C4-2B (cell line): ENCODE data around the gene PTPRN2.
"Not testable (repeated sequence)": the region's sequence is repeated elsewhere in the genome, so short reads cannot be mapped to it uniquely, and the experiment has no call there.

Experiments used
- H3K27ac ChIP-seq: fragments of 450-650 bp; 2 replicates; pipeline ENCODE4 v1.5.1; 2017
- CTCF ChIP-seq: fragments of 450-650 bp; conservative IDR thresholded peaks from 2 replicates; pipeline ENCODE4 v1.5.1; 2017; ENCODE audit warnings: mild to moderate bottlenecking
- ZFX ChIP-seq: fragments of 450-650 bp; IDR thresholded peaks from 2 replicates; pipeline ENCODE4 v1.6.1; 2017

PTPRN2 gene

GRCh38 chr7:157564517-157565177 lies 1023.0 kb downstream of the PTPRN2 start:
- no peak overlapping the region for H3K27ac ChIP-seq
- TF ChIP-seq CTCF (no peak), ZFX (no peak)

GRCh38 chr7:157563467-157564135 lies 1024.0 kb downstream of the PTPRN2 start:
- H3K27ac ChIP-seq, result not testable (repeated sequence)

GRCh38 chr7:157562522-157563398 lies 1024.9 kb downstream of the PTPRN2 start:
- not testable (repeated sequence) for H3K27ac ChIP-seq

- no peak overlapping the region for H3K27ac ChIP-seq
- TF ChIP-seq CTCF (no peak), ZFX (no peak)
Observed at GRCh38 chr7:157561816-157562410, 1025.7 kb downstream of the PTPRN2 start.

GRCh38 chr7:157561523-157561785 lies 1026.2 kb downstream of the PTPRN2 start:
- TF ChIP-seq ZFX (no peak), CTCF (no peak)
- no peak overlapping the region for H3K27ac ChIP-seq

- TF ChIP-seq CTCF (no peak), ZFX (no peak)
- H3K27ac ChIP-seq, result no peak overlapping the region
Observed at GRCh38 chr7:157560710-157561522, 1026.7 kb downstream of the PTPRN2 start.

GRCh38 chr7:157560258-157560654 lies 1027.4 kb downstream of the PTPRN2 start:
- TF ChIP-seq CTCF (no peak), ZFX (no peak)

More at GRCh38 chr7:157560258-157560654, 1027.4 kb downstream of the PTPRN2 start:
- H3K27ac ChIP-seq, result no peak overlapping the region
